Lower leg skin (tissue), 3 donors: ENCODE results near the gene RAD23B.

ENCODE experiments used
- POLR2A ChIP-seq, 2 donors: fragments of 450-650 bp; IDR thresholded peaks; one replicate each; pipeline ENCODE4 v1.6.1; 2016 to 2017; ENCODE audit warnings: antibody characterized with exemption in 2 of 2, mild to moderate bottlenecking in 1 of 2, moderate library complexity in 1 of 2
- TF ChIP-seq, protein P1 (sequence below), 3 donors: fragments of 450-650 bp; IDR thresholded peaks; one replicate each; pipeline ENCODE4 v1.5.1; 2016; ENCODE audit warnings: antibody characterized with exemption in 3 of 3, mild to moderate bottlenecking in 3 of 3, moderate library complexity in 2 of 3

DNA sequence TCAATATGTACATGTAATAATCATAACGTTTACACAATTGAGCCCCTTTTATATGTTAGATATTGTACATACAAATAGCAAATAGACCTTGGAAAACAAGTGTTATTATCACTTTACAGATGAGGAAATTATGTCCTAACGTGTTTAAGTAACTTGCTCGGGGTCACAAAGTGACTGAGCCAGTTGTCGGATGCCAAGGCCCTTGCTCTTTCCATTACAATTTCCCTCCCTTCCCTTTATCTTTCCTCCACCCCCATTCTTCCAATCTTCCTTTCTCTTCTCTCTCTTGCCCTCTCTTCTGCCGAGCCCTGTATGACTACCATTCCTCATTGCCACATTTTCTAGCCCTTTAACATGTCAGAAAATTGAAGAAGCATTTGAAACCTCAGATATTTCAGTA is 34.4 kb upstream of the RAD23B start:
- TF ChIP-seq, protein P1, sequence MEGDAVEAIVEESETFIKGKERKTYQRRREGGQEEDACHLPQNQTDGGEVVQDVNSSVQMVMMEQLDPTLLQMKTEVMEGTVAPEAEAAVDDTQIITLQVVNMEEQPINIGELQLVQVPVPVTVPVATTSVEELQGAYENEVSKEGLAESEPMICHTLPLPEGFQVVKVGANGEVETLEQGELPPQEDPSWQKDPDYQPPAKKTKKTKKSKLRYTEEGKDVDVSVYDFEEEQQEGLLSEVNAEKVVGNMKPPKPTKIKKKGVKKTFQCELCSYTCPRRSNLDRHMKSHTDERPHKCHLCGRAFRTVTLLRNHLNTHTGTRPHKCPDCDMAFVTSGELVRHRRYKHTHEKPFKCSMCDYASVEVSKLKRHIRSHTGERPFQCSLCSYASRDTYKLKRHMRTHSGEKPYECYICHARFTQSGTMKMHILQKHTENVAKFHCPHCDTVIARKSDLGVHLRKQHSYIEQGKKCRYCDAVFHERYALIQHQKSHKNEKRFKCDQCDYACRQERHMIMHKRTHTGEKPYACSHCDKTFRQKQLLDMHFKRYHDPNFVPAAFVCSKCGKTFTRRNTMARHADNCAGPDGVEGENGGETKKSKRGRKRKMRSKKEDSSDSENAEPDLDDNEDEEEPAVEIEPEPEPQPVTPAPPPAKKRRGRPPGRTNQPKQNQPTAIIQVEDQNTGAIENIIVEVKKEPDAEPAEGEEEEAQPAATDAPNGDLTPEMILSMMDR (IDR thresholded peaks at IDR 0.05) = no peak
- TF ChIP-seq POLR2A (IDR thresholded peaks at IDR 0.05) = no peak
